NCI-H524 treated with DMSO at 0.1 percent for 48 hours (cell line): Measurements from ENCODE around the gene TRAF2.
A peak's percentile ranks its signal among the peaks of the same experiment; 100 is the strongest.

Source experiments
- DNase-seq: peaks from one replicate; lab custom pipeline; 2025; lab: John Stamatoyannopoulos, UW

Gene TRAF2

DNA sequence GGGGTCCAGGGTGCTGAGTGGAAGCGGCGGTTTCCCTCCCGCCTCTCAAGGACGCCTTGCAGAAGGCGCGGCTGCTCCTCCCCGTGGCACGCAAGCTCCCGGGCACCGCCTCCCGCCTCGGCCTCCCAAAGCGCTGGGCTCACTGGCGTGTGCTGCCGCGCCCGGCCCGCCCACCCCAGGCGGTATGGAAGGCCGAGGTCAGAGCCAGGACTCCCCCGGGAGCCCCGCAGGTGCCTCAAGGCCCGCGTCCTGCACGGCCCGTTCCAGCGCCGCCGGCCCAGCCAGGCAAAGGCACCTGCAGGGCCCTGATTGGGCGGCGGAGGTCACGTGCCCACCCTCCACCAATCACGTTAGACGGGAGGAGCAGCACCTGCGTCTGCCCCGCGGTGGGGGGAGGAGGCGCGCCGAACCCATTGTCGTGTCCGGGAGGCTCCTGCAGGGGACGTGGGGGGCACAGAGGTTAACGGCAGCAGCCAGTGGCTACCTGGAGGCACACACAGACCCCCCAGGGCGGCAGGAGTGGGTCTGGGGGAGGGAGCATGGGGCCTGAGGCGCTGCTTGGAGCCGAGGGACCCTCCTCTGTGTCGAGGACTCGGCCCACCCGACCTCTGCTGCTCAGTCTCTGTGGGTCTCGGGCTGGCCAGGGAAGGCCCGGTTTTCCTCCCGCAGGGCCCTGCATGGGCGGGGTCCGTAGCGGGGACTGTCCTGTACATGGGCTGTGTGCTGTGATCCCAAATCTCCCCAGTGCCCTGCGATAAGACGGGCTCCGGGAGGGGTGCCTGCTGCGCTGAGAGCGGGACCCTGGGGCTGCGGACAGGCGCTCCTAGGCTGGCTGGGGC lies 63.7 kb downstream of the TRAF2 start:
- peak; percentile 43 for DNase-seq

DNA sequence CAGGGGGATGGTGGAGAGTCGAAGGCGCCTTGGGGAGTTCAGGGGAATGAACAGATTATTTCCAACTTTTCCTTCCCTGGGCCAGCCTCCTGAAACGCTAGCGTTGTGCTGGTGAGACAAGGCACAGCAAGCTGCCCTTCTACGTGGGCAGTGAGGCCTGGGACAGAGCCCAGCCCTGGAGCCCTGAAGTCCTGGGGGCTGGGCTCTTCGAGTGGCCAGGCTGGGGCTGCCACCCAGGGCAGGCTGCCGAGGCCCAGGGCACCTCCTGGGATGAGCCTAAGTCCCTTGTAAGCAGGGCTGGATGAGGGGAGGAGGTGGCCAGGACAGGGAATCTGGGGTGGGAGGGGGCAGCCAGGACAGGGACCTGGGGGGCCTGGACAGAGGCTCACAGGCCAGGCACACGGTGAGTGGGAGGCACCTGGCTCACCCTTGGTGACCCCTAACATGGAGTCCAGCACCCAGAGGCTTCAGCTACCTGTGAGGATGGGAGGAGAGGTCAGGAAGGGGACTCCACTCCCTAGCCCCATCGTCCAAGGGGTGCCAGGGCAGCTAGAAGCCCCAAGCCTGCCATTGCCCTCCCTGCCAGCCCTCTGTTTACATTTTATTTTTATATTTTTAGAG lies 64.5 kb downstream of the TRAF2 start:
- no peak for DNase-seq

DNA sequence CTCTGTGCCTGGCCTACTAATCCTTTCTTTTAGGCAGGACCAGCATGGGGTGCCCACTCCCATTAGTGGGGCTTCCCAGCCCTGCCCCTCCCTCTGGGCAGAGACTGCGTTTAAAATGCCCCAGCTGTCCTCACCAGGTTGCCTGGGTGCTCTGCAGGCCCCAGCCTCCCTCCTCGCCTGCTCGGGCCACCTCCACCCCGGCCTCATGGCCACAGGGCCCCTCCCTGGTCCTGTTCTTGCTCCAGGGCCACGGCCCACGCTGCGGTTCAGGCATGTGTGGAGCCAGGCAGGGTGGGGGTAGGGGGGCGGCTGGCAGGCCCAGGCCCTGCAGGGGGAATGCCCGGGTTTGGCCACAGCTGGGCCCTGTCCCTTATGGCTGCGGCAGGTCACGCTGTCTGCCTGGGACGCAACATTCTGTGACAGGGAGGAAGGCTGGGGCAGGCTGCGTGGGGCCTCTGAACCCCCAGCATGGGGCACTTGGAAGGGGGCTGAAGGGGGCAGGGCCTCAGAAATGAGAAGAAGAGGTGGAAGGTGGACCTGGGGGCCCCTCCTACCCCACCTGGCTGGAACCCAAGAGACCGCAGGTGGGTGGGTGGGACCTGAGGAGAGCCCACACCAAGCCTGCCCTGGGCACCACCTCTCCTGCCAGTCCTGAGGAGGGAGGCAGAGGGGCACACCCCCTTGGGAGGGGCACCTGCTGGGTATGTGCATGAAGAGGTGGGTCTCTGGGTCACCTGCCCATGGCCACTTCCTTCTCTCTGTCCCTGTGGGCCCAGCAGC lies 65.4 kb downstream of the TRAF2 start, which contains the start of gene LCN12:
LCN12 (plus strand) TSS at position 733 of the 780 bp plus-strand sequence. CDS start 55 bp downstream, outside the sequence.
- no peak for DNase-seq

DNA sequence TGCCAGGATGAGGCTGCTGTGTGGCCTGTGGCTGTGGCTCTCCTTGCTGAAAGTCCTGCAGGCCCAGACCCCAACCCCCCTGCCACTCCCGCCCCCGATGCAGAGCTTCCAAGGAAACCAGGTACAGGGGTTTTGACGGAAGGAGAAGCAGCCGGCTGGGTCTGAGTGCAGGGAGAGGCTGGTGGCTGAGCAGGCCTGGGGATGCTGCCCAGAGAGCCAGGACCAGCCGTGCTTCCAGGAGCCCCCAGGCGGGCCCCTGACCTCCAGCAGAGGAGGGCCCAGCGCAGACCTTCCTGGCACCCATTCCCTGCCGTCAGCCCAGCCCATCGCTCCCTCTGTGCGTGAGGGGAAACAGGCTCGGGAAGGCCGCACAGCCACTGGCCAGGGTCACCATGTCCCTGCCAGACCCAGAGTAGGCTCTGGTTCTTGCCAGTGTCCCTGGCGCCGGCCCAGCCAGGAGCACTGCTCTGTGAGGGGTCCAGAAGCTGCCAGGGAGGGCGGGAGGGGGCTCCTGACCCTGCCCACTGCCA lies 66.1 kb downstream of the TRAF2 start:
- no peak for DNase-seq

DNA sequence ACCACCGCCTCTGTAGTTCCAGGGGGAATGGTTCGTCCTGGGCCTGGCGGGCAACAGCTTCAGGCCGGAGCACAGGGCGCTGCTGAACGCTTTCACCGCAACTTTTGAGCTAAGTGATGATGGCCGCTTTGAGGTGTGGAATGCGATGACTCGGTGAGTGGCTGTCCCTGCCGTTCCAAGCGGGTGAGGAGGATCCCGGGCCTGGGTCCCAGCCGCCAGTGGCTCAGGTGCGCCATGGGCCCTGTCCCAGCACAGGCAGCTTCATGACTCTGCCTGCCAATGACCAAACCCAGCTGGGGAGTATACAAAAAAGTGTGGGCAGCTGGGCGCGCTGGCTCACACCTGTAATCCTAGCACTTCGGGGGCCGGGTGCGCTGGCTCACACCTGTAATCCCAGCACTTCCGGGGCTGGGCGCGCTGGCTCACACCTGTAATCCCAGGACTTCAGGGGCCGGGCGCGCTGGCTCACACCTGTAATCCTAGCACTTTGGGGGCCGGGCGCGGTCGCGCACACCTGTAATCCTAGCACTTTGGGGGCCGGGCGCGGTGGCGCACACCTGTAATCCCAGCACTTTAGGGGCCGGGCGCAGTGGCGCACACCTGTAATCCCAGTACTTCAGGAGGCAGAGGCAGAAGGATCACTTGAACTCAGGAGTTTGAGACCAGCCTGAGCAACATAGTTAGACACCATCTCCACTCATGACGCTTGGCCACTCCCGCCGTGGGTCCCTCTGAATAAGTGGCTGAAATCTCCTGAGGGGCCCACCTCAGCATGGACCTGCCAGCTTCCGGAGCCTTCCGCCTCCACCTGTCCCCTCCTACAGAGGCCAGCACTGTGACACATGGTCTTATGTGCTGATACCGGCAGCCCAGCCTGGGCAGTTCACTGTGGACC lies 66.8 kb downstream of the TRAF2 start:
- DNase-seq, result no peak

DNA sequence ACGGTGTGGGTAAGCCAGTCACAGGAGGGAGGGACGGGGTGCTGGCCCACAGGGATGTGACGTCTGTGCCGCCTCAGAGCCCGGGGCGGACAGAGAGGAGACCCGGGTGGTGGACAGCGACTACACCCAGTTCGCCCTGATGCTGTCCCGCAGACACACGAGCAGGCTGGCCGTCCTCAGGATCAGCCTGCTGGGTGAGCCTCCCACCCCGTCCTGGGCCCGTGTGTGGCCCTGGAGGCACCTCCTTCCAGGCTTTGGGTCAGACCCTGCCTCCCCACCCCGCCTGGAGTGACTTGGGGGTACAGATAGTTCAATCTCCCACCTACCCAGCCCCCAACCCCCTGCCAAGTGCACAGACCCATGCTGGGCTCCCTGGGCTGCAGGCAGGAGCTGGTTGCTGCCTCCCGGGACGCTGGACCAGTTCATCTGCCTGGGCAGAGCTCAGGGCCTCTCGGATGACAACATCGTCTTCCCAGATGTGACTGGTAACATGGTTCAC lies 67.5 kb downstream of the TRAF2 start:
- DNase-seq, result no peak

DNA sequence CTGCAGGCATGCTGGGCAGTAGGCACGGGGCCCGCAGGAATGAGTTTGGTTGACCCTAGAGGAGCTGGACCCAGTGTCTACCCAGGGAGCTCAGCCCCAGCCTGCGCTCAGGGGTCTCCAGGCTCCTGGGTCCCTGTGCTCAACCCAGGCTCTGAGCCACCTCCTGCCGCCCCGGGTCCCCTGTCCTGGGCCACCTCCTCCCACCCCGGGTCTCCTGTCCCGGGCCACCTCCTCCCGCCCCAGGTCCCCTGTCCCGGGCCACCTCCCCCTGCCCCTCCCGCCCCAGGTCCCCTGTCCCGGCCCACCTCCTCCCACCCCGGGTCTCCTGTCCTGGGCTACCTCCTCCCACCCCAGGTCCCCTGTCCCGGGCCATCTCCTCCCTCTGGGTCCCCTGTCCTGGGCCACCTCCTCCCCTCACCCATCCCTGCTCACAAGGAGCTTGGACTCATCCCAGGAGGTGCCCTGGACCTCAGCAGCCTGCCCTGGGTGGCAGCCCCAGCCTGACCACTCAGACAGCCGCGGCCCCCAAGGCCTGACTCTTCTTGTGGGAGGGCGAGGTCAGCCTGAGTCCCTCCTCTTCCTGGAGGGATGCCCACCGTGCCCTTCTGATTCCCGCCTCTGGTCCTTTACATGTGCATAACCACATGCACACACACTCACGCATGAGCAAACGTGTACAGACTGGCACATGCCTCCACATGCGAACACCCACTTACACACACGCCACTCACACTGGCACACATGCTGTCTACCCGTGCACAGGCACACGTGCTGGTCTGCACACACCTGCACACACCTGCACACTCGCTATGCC lies 68.2 kb downstream of the TRAF2 start:
- DNase-seq, result no peak

DNA sequence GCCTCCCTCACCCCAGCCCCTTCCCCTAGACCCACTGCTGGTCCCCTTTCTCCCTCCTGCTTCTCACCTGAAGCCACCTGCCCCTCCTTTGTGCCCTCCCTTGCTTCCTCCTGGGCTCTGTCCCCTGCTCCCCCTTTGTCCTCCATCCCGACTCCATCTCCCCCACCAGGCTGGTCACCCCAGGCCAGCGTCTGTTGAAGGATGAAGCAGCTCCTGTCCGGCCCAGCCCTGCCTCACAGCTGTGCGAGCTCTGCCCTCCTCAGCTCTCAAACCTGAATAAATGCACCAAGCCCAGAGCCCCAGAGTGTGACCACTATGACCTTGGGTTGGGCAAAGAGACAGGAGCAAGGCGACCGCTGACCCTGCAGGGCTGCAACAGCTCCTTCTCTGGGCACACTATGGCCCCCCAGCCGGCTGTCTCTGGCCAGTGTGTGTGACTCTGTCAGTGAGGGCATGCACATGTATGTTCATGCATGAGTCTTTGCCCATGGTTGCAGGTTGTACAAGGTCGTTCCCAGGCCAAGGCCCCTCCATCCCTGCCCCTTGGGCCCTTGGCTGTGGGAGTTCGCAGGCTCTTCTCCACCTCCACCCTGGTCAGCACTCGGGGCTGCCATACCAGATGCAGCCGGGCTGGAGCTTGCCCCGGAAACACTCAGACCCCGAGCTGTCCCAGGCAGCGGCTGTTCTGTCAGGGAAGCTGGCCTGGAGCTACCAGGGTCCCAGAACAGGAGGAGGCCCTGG lies 69.1 kb downstream of the TRAF2 start:
- no peak for DNase-seq

DNA sequence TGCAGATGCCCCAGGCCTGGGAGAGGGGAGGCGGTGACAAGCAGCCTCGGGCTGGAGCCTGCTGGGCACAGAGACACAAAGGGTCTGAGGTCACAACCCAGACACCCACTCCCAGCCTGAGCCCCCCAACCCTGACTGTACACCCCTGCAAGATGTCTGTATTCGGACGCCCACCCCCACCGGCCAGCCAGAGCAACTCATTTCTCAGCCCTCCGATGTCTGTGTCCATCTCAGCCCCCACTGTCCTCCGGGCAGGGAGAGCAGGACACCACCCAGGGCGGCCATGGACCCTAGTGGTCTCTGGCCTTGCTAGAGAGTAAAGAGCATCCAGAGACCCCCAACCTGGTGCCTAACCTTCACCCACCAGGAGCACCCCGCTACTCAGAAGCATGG lies 69.6 kb downstream of the TRAF2 start:
- no peak for DNase-seq

DNA sequence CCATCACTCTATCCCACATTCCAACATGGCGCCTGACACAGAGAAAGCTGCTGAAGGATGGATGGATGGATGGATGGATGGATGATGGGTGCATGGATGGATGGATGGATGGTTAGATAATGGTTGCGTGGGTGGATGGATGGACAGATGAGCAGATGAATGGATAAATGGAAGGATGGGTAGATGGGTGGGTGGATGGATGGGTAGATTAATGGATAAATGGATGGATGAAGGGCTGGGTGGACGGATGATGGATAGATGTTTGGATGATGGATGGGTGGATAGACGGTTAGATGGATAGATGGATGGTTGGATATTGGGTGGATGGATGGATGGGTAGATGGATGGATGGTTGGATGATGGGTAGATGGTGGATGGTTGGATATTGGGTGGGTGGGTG lies 70.3 kb downstream of the TRAF2 start:
- no peak for DNase-seq

DNA sequence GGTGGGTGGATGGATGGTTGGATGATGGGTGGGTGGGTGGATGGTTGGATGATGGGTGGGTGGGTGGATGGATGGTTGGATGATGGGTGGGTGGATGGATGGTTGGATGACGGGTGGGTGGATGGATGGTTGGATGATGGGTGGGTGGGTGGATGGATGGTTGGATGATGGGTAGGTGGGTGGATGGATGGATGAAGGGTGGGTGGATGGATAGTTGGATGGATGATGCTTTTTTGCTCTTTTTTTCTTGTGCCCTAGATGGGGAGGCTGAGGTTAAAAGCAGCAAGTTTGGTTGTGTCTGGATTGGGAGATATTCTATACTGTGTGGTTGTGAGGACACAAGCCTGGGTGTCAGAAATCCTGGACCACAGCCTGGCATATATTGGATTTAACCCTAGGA lies 71.1 kb downstream of the TRAF2 start:
- DNase-seq, result no peak

DNA sequence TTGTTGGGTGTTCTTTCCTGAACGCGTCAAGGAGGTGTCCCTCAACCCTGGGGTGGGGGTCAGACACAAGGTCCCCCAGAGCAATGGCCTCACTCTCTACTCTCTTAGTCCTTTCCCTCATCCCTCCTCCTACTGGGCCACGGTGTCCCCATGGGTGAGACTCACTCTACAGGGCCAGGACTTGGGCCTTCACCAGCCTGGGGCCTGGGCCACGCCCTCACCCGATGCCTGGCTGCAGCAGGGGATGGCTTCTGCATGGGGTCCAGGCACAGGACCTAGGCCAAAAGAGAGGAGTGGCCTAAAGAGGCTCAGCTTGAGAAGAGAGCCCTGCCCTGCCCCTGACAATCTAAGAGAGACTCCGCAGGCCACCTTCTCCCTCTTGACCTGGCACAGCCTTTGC lies 71.6 kb downstream of the TRAF2 start:
- no peak for DNase-seq

DNA sequence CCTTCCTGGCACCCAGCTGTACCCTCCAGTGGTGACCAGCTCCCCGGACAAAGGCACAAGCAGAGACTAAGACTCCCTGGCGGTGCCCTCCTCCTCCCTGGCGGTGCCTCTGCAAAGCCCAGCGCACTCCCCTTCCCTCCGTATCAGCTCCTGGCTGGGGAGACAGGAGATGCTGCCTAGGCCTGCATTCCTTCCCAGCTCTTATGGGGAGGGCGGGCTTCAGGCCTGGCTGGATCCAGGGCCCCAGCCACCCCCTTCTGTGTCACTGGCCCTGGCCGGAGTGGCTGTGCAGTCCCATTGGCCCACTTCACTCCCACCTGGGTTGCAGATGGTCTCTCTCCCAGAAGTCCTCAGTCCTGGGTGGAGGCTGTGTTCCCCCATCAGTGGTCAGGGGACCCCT lies 72.2 kb downstream of the TRAF2 start:
- no peak for DNase-seq

DNA sequence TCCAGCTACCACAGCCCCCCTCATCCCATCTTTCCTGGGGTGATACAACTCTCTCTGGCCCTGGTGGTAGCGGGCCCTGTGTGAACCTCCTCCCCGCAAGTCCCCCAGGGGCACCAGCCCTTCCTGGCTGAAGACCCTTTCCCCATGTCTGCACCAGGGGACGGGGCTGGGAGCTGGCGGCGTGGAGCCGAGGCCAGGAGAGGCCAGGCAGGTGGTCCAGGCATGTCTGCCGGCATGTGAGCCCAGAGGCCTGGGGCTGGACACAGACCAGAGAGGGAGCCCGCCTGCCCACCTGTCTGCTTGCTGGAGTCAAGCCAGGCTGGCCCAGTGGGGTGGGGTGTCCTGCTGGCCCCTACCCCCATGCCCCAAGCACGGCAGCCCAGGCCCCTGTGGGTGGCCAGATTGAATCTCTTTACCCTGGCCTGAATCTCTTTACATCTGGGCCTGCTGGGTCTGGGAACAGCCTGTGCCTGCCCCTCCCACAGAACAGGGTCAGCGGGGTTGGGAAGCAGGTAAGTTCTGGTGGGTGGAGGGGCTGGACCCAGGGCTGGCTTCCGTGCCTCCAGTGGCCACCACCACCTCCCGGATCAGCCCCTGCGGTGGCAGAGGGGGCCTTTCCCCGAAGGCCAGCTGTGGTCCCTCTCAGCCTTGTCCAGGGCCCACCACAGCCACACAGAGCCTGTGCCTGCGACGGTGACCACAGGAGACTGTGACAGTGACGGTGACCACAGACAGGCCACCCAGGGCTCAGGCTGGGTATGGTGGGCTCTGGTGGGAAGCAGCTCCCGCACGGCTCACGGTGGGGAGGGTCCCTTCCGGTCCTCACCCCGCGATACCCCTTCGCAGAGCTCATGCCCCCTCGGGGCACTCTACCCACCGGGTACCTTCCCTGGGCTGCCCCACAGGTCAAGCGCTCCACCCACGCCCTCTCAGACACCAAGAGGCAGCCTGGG lies 72.9 kb downstream of the TRAF2 start:
- DNase-seq, result no peak

DNA sequence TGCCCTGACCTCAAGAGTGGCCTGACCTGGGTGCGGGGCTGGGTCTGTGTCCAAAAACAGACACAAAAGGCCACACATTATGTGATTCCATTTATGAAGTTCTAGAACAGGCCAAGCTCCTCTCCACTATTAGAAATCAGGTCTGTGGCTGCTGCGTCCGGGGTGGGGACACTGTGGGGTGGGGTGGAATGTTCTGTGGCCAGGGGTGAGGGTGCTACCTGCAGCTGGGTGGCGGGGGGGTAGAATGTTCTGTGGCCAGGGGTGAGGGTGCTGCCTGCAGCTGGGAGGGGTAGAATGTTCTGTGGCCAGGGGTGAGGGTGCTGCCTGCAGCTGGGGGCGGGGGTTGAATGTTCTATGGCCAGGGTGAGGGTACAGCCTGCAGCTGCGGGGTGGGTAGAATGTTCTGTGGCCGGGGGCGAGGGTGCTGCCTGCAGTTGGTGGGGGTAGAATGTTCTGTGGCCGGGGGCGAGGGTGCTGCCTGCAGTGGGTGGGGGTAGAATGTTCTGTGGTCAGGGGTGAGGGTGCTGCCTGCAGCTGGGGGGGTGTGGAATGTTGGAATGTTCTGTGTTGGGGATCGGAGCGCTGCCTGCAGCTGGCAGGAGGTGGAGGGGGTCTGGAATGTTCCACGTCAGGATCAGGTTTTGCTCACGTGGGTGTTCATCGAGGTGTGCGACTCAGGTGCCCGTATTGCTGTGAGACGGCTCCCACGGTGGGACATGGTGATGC lies 74.1 kb downstream of the TRAF2 start:
- no peak for DNase-seq

DNA sequence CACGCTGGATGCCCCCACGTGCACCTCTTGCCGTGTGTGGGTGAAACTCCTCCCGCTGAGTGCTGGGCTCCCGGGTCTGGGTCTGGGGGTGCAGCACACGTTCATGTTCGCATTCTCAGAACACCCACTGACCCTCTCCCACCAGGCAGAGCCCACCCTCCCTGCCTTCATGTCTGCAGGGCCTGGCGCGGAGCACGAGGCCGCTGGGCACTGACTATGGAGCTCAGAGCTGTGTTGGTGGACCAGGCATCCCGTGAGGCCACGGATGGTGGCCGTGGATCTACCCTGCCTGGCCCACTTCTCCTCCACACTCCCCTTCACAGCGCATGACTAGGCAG lies 74.6 kb downstream of the TRAF2 start:
- no peak for DNase-seq

DNA sequence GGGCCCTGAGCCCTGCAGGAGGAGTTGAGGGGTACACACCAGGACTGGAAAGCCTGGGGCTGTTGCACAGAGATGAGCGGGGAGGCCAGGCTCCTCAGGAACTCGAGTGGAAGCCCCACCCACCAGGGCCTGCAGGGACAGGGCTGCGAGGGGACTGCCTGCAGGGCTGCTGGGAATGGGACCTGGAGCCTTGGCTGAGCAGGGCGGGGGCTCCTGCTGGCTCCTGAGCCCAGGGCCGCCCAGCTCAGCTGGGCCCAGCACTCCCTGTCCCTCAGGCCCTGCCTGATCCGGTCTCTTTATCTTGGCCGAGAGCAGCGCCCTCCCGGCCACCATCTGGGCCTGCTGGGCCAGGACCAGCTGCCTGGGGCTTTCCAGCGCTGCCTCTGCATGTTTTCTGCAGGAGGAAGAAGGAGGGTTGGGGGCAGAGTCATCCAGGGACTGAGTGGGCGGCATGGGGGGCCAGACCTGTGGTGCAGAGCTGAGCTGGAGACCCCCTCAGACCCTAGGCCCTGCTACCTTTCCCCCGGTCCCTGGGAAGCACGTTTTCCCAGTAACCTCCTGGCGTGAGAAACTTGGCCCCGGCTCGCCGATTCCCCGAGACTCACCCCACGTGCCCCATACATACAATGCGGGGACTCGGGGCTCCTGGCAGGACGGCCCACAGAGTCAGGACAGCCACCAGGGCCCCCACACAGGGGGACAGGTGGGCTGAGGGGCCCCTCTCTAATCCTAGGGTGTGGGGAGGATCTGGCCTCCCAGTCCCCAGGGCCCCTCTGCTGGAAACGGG lies 75.2 kb downstream of the TRAF2 start:
- DNase-seq, result no peak
